NCI-H1417 (cell line): ENCODE data around the gene PCNX2.

Experiments
- DNase-seq, 3 experiments: peaks; one replicate each; lab custom pipeline; 2025; lab: John Stamatoyannopoulos, UW

The PCNX2 gene

GRCh38 chr1:233295237-233295974 is at the start of gene PCNX2:
Gene PCNX2 (minus strand): TSS chr1:233295725. CDS start chr1:233295478, 247 bp downstream.
- peak; percentile 58 to 85 (median 85) for DNase-seq

GRCh38 chr1:233343262-233343661 is 47.7 kb upstream of the PCNX2 start:
- no peak for DNase-seq

GRCh38 chr1:233342086-233342485 is 46.6 kb upstream of the PCNX2 start:
- no peak for DNase-seq

- no peak for DNase-seq
Observed at GRCh38 chr1:233340966-233341516, 45.5 kb upstream of the PCNX2 start.

GRCh38 chr1:233340031-233340555 is 44.6 kb upstream of the PCNX2 start:
- DNase-seq: no peak

- DNase-seq: no peak
Observed at GRCh38 chr1:233338102-233338501, 42.6 kb upstream of the PCNX2 start.

- DNase-seq: no peak
Observed at GRCh38 chr1:233337505-233337904, 42.0 kb upstream of the PCNX2 start.

- no peak for DNase-seq
Observed at GRCh38 chr1:233336554-233337456, 41.3 kb upstream of the PCNX2 start.

- no peak for DNase-seq
Observed at GRCh38 chr1:233334092-233334491, 38.6 kb upstream of the PCNX2 start.

GRCh38 chr1:233333086-233333485 is 37.6 kb upstream of the PCNX2 start:
- DNase-seq: no peak

GRCh38 chr1:233331676-233332519 is 36.4 kb upstream of the PCNX2 start:
- DNase-seq: no peak

GRCh38 chr1:233328142-233328921 is 32.8 kb upstream of the PCNX2 start:
- peak in 2 of 3 experiments; percentile 70 to 89 for DNase-seq

- peak in 1 of 3 experiments; percentile 70 for DNase-seq
Observed at GRCh38 chr1:233327651-233328141, 32.2 kb upstream of the PCNX2 start, which contains the start of gene MAP3K21. Gene MAP3K21 (plus strand): TSS chr1:233327724. CDS start chr1:233328029, 305 bp downstream.

- peak; percentile 70 to 80 (median 71) for DNase-seq
Observed at GRCh38 chr1:233326811-233327650, 31.5 kb upstream of the PCNX2 start.

- DNase-seq: no peak
Observed at GRCh38 chr1:233326319-233326718, 30.8 kb upstream of the PCNX2 start.

GRCh38 chr1:233323718-233324117 is 28.2 kb upstream of the PCNX2 start:
- DNase-seq: no peak

GRCh38 chr1:233320023-233320422 is 24.5 kb upstream of the PCNX2 start:
- no peak for DNase-seq

GRCh38 chr1:233319272-233319671 is 23.7 kb upstream of the PCNX2 start:
- DNase-seq: peak in 2 of 3 experiments; percentile 4 to 41

GRCh38 chr1:233316473-233316872 is 20.9 kb upstream of the PCNX2 start:
- no peak for DNase-seq
